Measurements from ENCODE around the gene RTL10. TPM values are rescaled to one million over a fixed set of nuclear protein-coding genes. Genes with fewer than 3 reads are reported as not detected.

Gene RTL10
- polyA plus RNA-seq, 2 of the 4 experiments (the other 2 are of a cell fraction) = 4.4 to 5.1 TPM

DNA sequence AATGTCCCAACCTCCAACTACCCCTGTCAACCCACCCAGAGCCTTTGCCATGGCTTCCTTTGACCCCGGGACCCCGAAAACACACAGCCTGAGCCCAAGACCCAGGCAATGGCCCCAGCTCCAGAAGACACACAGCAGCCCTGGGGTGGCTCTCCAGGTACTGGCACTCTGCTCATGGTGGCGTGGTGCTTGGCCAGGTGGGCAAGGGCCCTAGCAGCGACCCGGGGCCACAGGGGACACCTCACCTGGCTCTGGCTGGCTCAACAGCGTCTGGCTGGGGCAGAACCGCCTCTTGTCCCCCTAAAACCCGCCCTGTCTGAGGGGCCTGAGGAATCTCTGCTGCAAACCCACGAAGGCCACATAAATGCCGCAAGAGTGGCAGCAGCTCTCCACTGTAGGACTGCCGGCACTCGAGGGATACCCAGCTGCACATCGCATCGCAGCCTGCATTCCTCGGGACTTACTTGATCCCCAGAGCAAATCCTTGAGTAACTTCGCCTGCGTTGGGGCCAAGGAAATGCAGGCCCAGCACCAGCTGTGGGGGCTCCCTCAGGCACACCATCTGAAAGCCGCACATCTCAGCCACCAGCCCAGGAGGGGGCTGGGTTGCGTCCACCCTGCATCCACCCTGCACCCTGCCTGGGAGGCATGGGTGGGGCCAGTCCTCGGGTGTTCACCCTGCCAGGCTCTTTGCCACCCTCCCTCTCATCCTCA lies 23.1 kb upstream of the RTL10 start:
- no peak for ATAC-seq
- no peak overlapping the region for H3K4me2 ChIP-seq
- H3K9me3 ChIP-seq = no peaks in the 10 kb centered on the region
- no peak for FAIRE-seq
- TF ChIP-seq CTCF (IDR thresholded peaks at IDR 0.05) = no peak
- TF ChIP-seq CBX8 (IDR thresholded peaks at IDR 0.05) = no peak
- TF ChIP-seq NFE2L2 (conservative IDR thresholded peaks at IDR 0.05; ENCODE audit: low read length) = no peak
- no peak for TF ChIP-seq KDM1A (IDR thresholded peaks at IDR 0.05; ENCODE audit: low read depth)
- no peak for TF ChIP-seq MYC (IDR thresholded peaks at IDR 0.05; ENCODE audit: borderline replicate concordance, low read length)
- TF ChIP-seq KDM5A (IDR thresholded peaks at IDR 0.05) = no peak
- TF ChIP-seq CBX2 (IDR thresholded peaks at IDR 0.05; ENCODE audit: borderline replicate concordance, low read depth) = no peak
- H3K4me1 ChIP-seq = peaks cover 75% of the 10 kb centered on the region
- WGBS (ENCODE audit: missing lambda C conversion rate) = 92% methylated on average over 5 of the region's 20 CpGs
- ChIA-PET POLR2A (no interaction called here), CTCF (interaction anchor here (1.6 to 3.6 kb wide), 2 partner anchors 12 to 148 kb away, joined by 4 to 15 read pairs; no protein-coding TSS in a partner anchor)
- H3K4me3 ChIP-seq = no peak overlapping the region
- peak overlapping the region; percentile 92 to 94; a peak in 4 of 6 replicates for H3K27ac ChIP-seq
- no peak for DNase-seq (ENCODE audit: low read depth in 1 of 2, low spot score in 1 of 2)

GRCh38 chr22:19876941-19877625 lies 22.4 kb upstream of the RTL10 start:
- ATAC-seq = no peak
- no peaks in the 10 kb centered on the region for H3K9me3 ChIP-seq
- H3K4me3 ChIP-seq = no peak overlapping the region
- POLR2A ChIA-PET = no interaction called here
- FAIRE-seq = no peak
- H3K4me2 ChIP-seq = peak overlapping the region; percentile 47; the same call in 1 of the 3 replicates
- peaks cover 68% of the 10 kb centered on the region for H3K4me1 ChIP-seq
- no peak for DNase-seq (ENCODE audit: low read depth in 1 of 2, low spot score in 1 of 2)
- H3K27ac ChIP-seq = peak overlapping the region; percentile 47 to 92; a peak in 4 of 6 replicates
- WGBS (ENCODE audit: missing lambda C conversion rate) = 60% methylated on average over 3 of the region's 18 CpGs
- CTCF ChIA-PET = interaction anchor here (3.6 kb wide), 1 partner anchor 147 kb away, joined by 15 read pairs; no protein-coding TSS in a partner anchor
- TF ChIP-seq FOXS1 (CRISPR knock-in tag; IDR thresholded peaks at IDR 0.05) = no peak
- no peak for TF ChIP-seq EHF (CRISPR knock-in tag; IDR thresholded peaks at IDR 0.05)
- TF ChIP-seq TFCP2L1 (CRISPR knock-in tag; IDR thresholded peaks at IDR 0.05) = no peak
- TF ChIP-seq, protein P1, sequence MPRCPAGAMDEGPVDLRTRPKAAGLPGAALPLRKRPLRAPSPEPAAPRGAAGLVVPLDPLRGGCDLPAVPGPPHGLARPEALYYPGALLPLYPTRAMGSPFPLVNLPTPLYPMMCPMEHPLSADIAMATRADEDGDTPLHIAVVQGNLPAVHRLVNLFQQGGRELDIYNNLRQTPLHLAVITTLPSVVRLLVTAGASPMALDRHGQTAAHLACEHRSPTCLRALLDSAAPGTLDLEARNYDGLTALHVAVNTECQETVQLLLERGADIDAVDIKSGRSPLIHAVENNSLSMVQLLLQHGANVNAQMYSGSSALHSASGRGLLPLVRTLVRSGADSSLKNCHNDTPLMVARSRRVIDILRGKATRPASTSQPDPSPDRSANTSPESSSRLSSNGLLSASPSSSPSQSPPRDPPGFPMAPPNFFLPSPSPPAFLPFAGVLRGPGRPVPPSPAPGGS (IDR thresholded peaks at IDR 0.05) = no peak
- no peak for TF ChIP-seq KDM5A (IDR thresholded peaks at IDR 0.05)
- TF ChIP-seq POLR2A (IDR thresholded peaks at IDR 0.05; ENCODE audit: low read length) = no peak
- TF ChIP-seq, protein P2, sequence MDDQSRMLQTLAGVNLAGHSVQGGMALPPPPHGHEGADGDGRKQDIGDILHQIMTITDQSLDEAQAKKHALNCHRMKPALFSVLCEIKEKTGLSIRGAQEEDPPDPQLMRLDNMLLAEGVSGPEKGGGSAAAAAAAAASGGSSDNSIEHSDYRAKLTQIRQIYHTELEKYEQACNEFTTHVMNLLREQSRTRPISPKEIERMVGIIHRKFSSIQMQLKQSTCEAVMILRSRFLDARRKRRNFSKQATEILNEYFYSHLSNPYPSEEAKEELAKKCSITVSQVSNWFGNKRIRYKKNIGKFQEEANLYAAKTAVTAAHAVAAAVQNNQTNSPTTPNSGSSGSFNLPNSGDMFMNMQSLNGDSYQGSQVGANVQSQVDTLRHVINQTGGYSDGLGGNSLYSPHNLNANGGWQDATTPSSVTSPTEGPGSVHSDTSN (IDR thresholded peaks at IDR 0.05) = no peak
- TF ChIP-seq SMC3 (IDR thresholded peaks at IDR 0.05) = no peak
- no peak for TF ChIP-seq ZNF302 (CRISPR knock-in tag; IDR thresholded peaks at IDR 0.05)
- TF ChIP-seq REST (IDR thresholded peaks at IDR 0.05) = no peak
